Hepatocyte (in vitro differentiated cells): ENCODE measurements around the gene AUTS2.

Source experiments
- CTCF ChIP-seq: fragments of 200-600 bp; sonication (generic); IDR thresholded peaks from 2 replicates; pipeline ENCODE4 v1.5.1; 2016; ENCODE audit warnings: antibody characterized with exemption, mild to moderate bottlenecking; ENCODE audit not compliant: poor library complexity
- EZH2 ChIP-seq: fragments of 200-600 bp; sonication (generic); IDR thresholded peaks from 2 replicates; pipeline ENCODE4 v1.6.1; 2016; ENCODE audit warnings: antibody characterized with exemption, mild to moderate bottlenecking, borderline replicate concordance

- TF ChIP-seq EZH2 (no peak), CTCF (no peak)
These were observed 57.8 kb downstream of the AUTS2 start for GRCh38 chr7:69656077-69656476.
